MM.1S (cell line): ENCODE measurements around the gene JAKMIP2.

Experiments
- CTCF ChIP-seq: fragments of 300-600 bp; sonication (generic); IDR thresholded peaks from 2 replicates; pipeline ENCODE4 v1.5.1; 2016; ENCODE audit warnings: antibody characterized with exemption, low read length, mixed read lengths
- EZH2 ChIP-seq: fragments of 300-600 bp; sonication (generic); optimal IDR thresholded peaks from 2 replicates; pipeline ENCODE3; 2017; ENCODE audit warnings: low read depth, mild to moderate bottlenecking, antibody characterized with exemption, low read length, mixed read lengths
- EZH2phosphoT487 ChIP-seq: fragments of 300-600 bp; sonication (generic); IDR thresholded peaks from 2 replicates; pipeline ENCODE4 v1.6.1; 2018; ENCODE audit warnings: antibody characterized with exemption, low read length

- TF ChIP-seq CTCF (no peak), EZH2 (no peak), EZH2phosphoT487 (no peak)
Observed at GRCh38 chr5:147693233-147693632, 89.3 kb downstream of the JAKMIP2 start.
